Middle frontal gyrus (tissue), 1 donor: Measurements from ENCODE around the gene HOXD12.

Source experiments
- DNase-seq: peaks from one replicate; pipeline ENCODE4 v3.0.0-alpha.2; 2015; ENCODE audit warnings: low spot score; ENCODE audit errors: extremely low spot score

The HOXD12 gene

DNA sequence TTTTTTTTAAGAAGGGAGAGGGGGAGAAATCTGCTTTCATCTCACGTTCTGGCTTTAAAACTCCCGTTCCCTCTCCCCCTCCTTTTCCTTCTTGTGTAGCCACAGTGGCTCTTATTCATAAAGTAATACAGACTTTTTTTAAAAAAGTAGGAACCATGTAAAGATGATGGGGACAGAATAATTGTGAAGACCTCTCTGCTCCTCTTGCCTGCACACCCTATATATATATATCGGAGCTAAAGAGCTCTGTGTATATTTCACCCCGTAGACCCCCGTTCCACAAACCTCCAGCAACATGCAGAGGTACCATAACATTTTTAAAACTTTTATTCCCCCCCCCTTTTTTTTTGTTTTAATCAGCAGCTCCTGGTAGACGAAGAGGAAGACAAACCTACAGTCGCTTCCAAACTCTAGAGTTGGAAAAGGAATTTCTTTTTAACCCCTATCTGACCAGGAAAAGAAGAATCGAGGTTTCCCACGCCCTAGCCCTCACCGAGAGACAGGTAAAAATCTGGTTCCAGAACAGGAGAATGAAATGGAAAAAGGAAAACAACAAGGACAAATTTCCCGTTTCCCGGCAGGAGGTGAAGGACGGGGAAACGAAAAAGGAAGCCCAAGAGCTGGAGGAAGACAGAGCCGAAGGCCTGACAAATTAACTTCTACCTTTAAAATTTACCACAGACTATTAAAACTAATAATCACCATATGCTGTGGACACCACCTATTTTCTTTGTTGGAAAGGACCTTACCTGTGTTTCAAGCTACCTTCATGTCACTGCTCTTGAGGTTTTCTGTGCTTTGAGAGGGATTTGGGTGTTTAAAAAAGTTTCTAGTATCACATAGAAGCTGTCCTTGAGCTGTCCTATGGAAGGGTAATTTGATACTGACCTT lies 31.6 kb downstream of the HOXD12 start:
- no peak for DNase-seq

DNA sequence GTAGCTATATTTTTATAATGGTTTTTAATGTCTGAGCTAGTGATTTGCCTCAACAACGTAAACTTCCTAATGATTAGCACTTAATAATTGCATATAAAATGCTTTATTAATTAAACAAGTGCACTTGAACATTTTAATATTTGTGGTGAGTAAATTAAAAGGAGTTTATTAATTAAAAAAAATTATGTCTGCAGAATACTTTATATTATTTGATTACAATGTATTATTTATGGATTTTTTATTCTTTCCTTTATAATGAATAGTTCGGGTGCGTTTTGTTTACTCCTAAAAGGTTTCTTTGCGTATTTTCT lies 32.2 kb downstream of the HOXD12 start:
- no peak for DNase-seq

DNA sequence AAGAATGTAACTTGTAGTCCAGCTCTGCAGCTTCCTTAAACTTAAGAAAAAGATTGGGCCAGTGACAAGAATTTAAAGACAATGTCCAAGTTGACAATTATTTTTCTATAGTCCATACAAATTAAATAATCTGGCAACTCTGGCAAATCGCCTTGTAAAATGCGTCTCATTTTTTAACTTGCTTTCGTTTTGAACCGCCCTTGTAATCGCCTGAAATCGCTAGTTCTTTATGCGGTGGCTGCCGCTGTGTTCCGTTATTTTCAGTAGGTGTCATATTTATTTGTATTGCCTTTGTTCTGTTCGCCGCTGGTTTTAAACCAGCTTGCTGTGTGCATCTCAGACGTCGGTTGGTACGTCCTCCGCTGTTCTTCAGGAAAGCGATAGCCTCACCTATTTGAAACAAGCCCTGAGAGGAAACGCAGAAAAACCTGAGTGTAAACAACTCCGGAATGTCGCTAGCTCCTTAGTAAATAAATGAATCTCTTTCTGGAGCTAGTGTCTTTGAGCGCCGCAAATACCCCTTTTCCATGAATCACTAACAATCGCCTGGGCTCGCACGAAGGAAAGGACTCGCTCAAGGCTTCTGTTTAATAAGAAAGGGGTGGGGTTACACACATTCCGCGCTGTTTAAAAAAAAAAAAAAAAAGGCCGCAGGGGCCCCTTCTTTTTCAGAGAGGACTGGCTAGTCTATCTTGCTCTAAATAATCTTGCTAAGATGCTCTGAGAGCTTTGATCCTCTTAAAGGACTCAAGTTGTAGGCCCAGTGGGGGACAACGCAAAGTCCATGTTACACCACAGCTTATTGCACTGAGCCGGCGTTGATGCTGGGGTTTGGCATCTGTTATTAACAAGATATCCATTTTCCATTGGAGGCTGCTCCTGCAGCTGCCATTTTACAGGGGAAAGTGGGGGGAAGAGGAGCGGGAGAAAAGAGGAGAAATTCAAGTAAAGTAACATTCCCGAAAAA lies 32.9 kb downstream of the HOXD12 start:
- DNase-seq: no peak

DNA sequence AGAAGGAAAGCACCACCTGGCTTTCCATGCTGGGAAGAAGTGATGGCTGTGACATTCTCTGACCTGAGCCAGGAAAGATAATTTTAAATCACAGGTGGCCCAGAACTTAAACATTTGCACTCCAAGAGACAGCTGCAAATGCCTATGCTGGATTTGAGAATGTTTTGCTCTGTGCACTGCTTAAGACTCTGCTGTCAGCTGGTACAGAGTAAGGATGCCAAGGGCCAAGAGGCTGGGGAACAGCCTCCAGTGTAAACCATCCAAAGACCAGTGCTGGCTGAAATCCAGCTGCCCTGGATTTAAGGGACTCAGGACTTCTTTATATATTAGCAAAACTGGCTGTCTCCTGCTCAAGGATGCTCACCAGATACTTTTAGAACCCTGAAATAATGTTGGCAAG lies 33.8 kb downstream of the HOXD12 start:
- DNase-seq: no peak

DNA sequence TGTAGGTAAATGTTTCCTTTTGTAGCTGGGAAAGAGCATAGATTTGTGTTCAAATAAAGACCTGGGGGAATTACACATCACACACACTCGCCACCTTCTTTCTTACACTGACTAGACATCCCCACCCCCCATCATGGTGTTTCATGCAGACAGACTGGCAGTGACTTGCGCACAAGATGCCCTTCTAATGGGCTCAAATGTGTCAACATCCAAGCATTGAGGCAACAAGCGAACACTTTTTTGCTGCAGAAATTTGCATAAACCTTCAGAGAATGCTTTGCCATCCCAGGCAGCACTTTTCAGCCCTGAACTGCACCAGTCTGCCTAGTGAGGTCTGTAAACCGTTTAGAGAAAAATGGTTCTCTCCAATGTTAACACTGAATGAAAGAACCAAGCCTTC lies 34.4 kb downstream of the HOXD12 start:
- DNase-seq: no peak

DNA sequence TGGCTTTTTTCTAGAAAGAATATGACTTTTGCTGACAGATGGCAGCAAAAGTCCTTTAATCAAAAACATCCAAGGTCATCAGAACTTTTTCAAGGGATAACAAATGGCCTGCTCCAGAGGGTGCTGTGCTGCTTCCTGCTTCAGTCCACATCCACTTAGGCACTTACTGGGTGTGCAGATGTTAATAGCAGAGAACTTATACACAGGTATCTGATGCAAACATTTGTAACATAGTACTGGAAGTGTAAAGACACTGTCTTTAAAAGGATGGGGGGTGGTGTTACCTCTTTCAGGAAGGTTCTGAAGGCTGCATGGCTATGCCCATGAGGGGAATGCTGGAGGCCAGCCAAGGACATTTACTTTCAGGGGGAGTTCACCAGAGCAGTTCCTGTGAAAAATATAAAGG lies 35.4 kb downstream of the HOXD12 start:
- no peak for DNase-seq

DNA sequence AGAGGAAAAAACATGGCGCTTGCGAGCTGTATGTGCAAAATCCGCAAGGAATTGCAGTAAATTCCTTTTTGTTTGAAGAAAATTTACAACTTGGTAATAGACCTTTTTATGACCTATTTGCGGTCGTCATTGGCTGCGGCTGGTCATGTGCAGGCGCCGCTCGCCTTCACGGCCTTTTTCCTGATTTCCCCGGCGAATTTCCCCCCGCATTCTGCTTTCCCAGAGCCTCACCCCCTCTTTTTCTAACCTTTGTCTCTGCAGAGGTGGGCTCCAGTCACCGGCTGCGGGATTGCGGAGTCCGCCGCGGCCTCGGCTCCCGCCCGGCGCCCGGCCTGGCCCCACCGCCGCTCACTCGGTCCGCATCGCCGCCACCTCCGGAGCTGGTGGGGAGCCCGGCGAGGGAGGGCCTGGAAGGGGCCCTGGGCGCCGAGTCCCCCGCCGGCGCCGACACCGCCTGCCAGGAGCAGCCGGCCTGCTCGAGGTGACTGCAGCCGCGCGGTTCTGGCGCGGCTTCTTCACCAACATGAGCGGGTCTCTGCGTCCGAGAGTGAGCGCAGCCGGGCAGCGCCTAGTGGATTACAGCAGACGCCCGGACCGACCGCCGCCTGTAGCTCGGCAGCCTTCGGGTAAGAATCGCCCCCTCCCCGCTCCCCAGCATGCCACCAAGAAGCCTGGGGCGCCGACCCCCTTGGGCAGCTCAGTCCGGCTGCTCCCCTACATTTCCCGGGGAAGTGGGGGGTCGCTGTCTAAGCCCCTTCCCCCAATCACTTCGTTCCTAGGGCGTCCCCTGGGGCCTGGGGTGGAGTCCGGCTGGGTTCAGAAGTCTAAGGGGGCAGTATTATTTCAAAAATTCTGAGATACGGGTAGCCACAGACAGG lies 37.0 kb downstream of the HOXD12 start:
- no peak for DNase-seq

DNA sequence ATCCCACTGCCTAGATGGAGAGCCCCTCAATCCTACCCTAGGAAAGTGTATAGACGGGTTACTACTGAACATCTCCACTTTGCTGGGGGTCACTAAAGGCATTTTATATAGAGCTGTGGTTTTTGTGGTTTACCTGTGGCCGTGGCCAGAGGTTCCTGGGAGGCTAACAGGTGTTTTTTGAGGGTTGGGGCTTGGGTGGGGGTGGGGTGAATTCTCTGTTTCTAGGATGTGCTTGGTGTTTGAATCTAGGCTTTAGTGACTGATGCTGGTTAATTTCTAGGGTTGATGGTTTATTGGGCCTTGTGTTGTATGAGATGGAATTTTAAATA lies 37.6 kb downstream of the HOXD12 start:
- DNase-seq: no peak

DNA sequence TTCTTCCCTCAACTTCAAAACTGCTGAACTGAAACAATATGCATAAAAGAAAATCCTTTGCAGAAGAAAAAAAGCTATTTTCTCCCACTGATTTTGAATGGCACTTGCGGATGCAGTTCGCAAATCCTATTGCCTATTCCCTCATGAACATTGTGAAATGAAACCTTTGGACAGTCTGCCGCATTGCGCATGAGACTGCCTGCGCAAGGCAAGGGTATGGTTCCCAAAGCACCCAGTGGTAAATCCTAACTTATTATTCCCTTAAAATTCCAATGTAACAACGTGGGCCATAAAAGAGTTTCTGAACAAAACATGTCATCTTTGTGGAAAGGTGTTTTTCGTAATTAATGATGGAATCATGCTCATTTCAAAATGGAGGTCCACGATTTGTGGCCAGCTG lies 38.3 kb downstream of the HOXD12 start:
- DNase-seq: no peak

DNA sequence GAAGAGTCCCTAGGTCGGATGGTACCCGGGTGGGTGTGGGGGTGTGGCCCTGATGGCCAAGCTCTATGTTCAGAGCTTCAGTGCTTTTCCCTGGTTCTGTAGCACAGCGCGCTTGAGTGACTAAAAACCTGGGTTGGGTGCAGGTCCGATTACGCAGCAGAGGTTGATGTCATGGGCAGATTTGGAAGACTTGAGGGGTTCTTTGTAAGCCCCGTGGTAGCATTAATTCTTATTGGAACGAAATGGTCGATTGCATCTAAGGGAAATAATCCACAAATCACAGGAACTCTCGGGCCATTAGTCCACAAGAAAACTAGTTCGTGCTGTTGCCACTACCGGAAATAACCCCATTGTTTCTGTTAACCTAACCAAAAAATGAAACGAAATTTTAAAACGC lies 38.9 kb downstream of the HOXD12 start:
- no peak for DNase-seq

DNA sequence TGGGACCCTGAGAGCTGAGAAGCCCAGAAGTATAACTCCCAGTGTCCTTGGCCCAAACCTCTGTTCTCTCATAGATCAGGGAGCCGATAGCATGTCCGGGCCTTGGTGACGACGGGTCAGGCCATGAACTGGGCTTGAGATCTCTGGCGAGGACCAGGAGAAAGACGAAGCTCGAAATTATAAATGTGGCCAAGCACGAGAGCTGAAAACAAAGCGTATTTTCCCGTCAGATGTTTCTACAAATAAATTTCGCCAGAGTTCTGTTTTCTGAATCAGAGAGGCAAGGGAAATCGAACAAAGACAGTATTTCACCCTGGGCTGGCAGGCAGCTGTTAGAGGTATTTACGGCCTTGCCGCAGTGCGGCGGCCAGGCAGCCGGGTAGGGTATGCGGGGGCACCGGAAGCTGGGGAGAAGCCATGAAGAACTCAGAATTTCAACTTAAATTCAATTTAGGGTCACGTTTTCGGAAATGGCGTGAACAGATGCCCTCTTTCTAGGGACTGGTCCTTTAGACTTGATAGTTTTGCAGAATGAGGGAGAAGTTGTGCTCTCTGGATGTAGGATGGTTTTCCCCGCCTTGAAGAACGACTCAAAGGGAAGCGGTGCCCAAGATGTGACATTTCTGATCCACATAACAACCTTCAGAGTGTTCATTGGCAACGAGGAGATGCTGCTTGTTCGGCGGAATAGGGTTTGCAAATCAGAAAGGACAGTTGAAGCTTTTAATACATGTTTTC lies 39.5 kb downstream of the HOXD12 start:
- DNase-seq: no peak

DNA sequence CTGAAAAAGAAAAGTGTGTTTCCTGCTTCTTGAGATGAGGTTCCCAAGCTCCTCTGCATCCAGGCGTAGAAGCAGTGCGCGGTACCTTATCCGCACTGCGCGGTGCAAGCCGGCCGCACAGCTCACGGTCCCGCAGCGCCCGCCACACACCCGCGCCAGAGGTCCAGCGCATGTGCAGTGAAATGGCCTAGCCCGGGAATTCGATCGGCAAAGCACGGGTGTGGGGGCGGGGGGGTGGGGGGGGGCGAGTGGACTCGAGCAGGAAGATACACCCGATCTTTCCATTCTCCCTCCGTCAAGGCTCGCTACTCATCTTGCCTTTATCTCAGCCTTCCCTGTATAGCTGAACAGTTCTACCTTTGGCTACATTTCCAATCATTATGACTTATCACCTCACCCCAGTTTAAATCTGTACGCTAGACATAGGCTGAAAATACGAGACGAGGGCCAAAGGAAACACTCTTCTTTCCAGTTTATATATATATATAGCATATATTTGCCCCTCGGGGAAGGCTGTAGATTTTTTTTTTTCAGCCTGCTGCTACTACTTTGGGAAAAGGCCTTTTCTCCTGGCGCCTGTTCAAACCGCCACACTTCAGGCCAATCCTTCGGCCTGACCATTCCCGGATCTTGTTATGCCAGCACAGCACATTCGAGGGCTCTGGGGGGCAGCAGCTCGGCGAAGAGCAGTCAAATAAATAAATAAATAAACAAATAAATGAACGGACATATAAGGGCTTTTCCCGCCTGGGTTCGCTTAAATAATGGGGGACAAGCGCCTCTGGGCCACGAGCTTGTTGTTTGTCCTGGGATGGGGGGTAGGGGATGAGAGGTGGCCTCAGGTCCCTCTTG lies 40.3 kb downstream of the HOXD12 start:
- no peak for DNase-seq

DNA sequence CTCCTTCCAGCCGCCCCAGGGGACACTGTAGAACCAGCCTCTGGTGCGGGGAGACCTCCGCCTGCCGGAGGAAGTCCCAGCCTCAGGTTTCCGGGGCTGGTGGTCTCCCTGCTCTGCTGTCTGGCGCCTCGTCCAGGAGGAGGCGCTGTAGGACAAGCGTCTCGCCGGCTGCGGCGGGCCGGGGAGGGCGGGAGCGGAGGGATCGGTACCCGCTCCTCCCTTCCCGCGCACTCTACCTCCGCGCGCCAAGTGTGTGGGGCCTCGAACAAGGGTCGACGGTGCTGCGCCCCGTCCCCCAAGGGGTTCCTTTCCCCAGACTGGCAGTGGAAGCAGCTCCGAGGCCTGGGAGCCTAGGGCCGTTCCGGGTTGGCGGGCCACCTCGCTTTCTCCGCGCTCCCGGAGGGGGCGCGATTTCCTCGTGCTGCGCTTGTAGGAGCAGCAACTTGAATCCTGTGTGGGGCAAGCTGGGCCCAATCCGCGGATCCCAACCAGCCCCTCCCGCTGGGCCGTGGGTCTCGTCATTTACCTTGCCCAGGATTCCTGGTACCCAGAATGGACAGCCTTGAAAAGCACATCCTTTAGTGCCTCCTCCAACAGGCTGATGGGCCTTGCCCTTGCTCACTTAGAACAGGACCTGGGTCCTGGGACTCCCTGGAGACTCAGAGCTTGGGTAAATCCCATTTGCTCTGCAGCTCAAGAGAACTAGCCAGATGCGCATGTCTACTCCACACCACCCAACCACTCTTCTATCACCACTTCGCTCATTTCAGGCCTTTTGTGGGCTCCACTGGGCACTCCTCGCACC lies 41.1 kb downstream of the HOXD12 start:
- DNase-seq: peak; percentile 47

DNA sequence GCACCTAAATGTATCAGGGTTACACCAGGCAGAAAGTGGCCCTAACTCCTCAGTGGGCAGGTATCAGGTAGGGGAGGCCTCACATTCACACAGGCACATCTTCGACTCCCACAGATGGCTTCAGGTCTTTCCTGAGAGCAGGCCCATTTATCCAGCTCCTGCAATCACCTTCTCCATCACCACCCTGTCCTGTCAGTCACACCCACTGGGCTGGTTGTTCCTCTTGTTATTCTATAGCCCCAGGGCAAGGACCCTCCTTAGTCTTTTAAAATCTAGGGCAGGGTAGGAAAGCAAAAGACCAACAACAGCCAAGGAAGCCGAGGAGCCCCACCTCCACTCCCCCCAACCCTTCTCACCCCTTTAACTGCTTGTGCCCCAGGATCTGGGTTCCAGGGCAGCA lies 42.7 kb downstream of the HOXD12 start:
- DNase-seq: no peak

DNA sequence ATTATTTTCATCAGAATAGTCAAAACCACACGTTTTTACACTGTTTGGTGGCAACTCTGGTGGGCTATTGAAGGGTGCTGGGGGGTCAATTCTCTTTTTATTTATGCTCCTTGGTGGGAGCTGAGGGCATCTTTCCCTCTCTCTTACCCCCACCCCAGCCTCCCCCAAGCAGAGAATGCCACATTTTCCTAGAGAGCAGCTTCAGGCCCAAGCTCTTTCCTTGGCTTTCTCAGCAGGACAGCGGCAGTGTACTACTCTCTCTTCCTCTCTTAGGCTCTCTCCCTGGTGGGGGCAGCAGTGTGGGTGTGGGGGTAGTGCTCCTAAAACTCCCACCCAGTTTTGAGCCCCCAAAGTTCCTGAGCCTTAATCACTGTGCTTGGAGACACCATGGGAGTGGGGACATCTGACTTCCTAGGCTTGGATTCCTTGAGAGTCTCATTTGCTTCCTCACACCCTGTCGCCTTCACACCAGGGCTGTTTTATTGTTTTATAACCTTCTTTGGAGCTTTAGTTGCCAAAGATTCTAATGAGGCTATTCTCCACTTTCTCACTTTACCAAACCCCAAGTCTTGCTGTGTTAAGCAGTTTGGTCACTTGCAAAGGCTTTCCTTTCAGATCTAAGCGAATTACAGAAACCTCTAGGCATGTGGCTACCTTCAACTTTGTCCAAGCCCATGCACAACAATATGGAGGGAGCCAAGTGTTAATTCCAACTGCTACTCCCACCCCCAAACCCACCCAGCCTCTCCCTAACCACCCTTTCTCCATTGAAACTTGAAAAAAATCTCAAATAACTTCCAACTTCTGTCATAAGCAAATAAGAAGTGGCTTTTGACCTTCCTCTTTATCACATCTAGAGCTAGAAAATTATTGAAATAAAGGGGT lies 45.7 kb downstream of the HOXD12 start:
- no peak for DNase-seq

DNA sequence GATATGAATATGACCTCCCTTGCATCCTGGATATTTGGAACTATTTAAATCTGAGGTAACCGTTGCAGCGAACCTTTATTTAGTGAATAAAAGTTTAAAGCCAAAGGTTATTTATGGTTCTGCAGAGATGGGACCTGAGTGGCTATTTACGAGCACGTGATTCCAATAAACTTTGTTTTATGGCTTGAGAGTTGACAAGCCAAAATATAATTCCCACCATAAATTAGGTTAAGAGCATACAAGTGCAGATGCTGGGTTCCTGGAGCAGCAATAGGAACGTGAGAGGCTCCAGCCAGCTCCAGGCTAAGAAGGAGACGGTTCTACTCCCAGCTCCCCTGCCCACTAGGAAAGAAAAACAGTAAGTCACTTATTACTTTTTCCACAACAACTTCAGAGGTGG lies 46.5 kb downstream of the HOXD12 start:
- DNase-seq: no peak

DNA sequence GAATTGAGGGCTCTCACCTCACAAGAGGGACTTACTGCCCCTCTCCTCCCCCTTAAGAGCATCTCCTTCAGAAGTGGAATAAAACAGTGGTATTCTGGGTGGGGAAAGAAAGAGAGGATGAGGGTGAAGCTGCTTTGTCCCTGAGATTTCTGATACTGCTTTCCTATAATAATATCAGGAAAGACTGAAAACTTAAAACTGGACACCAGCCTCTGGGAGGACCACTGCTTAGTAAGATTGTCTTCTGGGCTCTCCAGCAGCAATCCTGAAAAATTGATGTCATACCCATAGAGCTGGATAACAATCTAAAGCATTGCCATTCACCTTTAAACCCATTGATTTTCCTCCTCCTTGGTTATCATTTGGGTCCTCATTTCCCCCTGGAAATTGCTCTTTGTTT lies 47.0 kb downstream of the HOXD12 start:
- DNase-seq: no peak

DNA sequence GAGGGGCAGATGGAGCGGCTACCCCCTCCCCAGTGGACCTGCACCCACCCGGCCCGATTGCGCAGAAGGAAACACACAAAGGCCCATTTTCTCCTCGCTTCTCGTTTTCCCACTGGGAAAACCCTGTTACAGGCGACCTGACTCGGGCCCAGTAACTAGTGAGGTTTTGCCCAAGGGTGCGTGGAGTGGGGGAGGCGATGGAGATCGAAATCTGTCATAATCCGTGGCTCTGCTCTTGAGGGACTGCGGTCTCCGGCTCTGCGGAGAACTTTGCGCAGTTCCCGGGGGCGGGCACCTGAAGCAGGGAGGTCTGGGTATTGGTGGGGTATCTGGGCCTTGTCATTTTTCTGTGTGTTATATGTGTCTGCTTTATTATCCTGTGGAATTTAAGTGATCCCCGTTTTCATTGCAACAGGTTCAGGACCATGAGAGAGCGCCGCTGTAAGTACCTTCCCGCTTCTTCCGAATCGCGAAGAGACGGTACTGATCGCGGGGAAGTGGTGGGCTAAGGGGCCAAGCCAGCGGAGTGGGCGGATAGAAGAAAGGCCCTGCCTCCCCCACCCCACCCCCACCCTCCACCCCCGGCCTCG lies 47.7 kb downstream of the HOXD12 start:
- no peak for DNase-seq
